HEK293 (cell line): ENCODE data around the gene RND1.
"Not testable (repeated sequence)": the region's sequence is repeated elsewhere in the genome, so short reads cannot be mapped to it uniquely, and the experiment has no call there.

Experiments used
- CTCF ChIA-PET: fragments of 350-600 bp; formaldehyde crosslinking; extraction: SDS; loops from one replicate; lab custom pipeline; 2021; ENCODE audit warnings: antibody characterized with exemption; lab: Yijun Ruan, JAX
- POLR2A ChIA-PET: fragments of 300-600 bp; formaldehyde crosslinking; extraction: SDS; loops from one replicate; lab custom pipeline; 2020; ENCODE audit warnings: antibody characterized with exemption, inconsistent platforms; lab: Yijun Ruan, JAX
- H3K27ac ChIP-seq: fragments of 200-500 bp; sonication (Bioruptor generic); 2 replicates; pipeline ENCODE4 v1.5.1; 2014; ENCODE audit warnings: low read depth, low read length, control low read depth, inconsistent platforms; ENCODE audit errors: extremely low read depth
- H3K36me3 ChIP-seq, 2 experiments: fragments of 200-500 bp in 1 of 2; sonication (Bioruptor generic) in 1 of 2; 1 replicate in 1 of 2; 2 replicates in 1 of 2; pipeline ENCODE4 v1.5.1; 2014 to 2017; ENCODE audit warnings: inconsistent platforms in 2 of 2, low read length in 2 of 2; ENCODE audit not compliant: control insufficient read depth in 2 of 2, insufficient read depth in 1 of 2
- H3K4me1 ChIP-seq: fragments of 200-500 bp; sonication (Bioruptor generic); 2 replicates; pipeline ENCODE4 v1.5.1; 2014; ENCODE audit warnings: mild to moderate bottlenecking, low read length, inconsistent platforms; ENCODE audit not compliant: control insufficient read depth, insufficient read depth
- H3K4me3 ChIP-seq: 2 replicates; pipeline ENCODE4 v1.5.1; 2011; ENCODE audit warnings: low read depth, mild to moderate bottlenecking, control low read depth, low read length, moderate library complexity
- H3K9me3 ChIP-seq: fragments of 200-500 bp; sonication (Bioruptor generic); 2 replicates; pipeline ENCODE4 v1.5.1; 2014; ENCODE audit warnings: low read depth, low read length, inconsistent platforms; ENCODE audit not compliant: control insufficient read depth, insufficient read depth
- FEZF1 ChIP-seq: fragments of 450-650 bp; formaldehyde crosslinking; IDR thresholded peaks from 2 replicates; pipeline ENCODE4 v1.5.1; 2016; ENCODE audit warnings: missing biosample characterization, missing genetic modification characterization
- PATZ1 ChIP-seq: fragments of 450-650 bp; formaldehyde crosslinking; IDR thresholded peaks from 2 replicates; pipeline ENCODE4 v1.5.1; 2016; ENCODE audit warnings: missing biosample characterization, missing genetic modification characterization
- PBX3 ChIP-seq: sonication (generic); formaldehyde crosslinking; IDR thresholded peaks from 2 replicates; pipeline ENCODE4 v1.8.1; 2022; ENCODE audit warnings: mild to moderate bottlenecking, moderate library complexity, missing genetic modification reagents
- SP2 ChIP-seq: fragments of 450-650 bp; formaldehyde crosslinking; IDR thresholded peaks from 2 replicates; pipeline ENCODE4 v1.5.1; 2016; ENCODE audit warnings: missing biosample characterization, missing genetic modification characterization
- ZBTB8A ChIP-seq: fragments of 450-650 bp; formaldehyde crosslinking; IDR thresholded peaks from 2 replicates; pipeline ENCODE4 v1.5.1; 2016; ENCODE audit warnings: missing biosample characterization, missing genetic modification characterization
- ZIC2 ChIP-seq: fragments of 450-650 bp; formaldehyde crosslinking; IDR thresholded peaks from 2 replicates; pipeline ENCODE4 v1.5.1; 2016; ENCODE audit warnings: missing biosample characterization, missing genetic modification characterization
- ZNF121 ChIP-seq: fragments of 450-650 bp; formaldehyde crosslinking; IDR thresholded peaks from 2 replicates; pipeline ENCODE4 v1.5.1; 2016; ENCODE audit warnings: missing biosample characterization, missing genetic modification characterization
- ZNF155 ChIP-seq: fragments of 450-650 bp; formaldehyde crosslinking; IDR thresholded peaks from 2 replicates; pipeline ENCODE4 v1.5.1; 2016; ENCODE audit warnings: missing biosample characterization, missing genetic modification characterization
- ZNF19 ChIP-seq: fragments of 450-650 bp; formaldehyde crosslinking; IDR thresholded peaks from 2 replicates; pipeline ENCODE4; 2016; ENCODE audit warnings: missing biosample characterization, missing genetic modification characterization, low read depth
- ZNF585B ChIP-seq: fragments of 450-650 bp; formaldehyde crosslinking; IDR thresholded peaks from 2 replicates; pipeline ENCODE4 v1.5.1; 2016; ENCODE audit warnings: missing biosample characterization, missing genetic modification characterization
- TF ChIP-seq, protein P1 (sequence below): fragments of 450-650 bp; formaldehyde crosslinking; IDR thresholded peaks from 2 replicates; pipeline ENCODE4 v1.5.1; 2016; ENCODE audit warnings: missing biosample characterization, missing genetic modification characterization
- TF ChIP-seq, protein P2 (sequence below): fragments of 450-650 bp; formaldehyde crosslinking; IDR thresholded peaks from 2 replicates; pipeline ENCODE4 v1.5.1; 2017; ENCODE audit warnings: missing biosample characterization, missing genetic modification characterization
- TF ChIP-seq, protein P3 (sequence below): fragments of 450-650 bp; formaldehyde crosslinking; IDR thresholded peaks from 2 replicates; pipeline ENCODE4 v1.5.1; 2016; ENCODE audit warnings: missing biosample characterization, missing genetic modification characterization, borderline replicate concordance

RND1 gene

DNA sequence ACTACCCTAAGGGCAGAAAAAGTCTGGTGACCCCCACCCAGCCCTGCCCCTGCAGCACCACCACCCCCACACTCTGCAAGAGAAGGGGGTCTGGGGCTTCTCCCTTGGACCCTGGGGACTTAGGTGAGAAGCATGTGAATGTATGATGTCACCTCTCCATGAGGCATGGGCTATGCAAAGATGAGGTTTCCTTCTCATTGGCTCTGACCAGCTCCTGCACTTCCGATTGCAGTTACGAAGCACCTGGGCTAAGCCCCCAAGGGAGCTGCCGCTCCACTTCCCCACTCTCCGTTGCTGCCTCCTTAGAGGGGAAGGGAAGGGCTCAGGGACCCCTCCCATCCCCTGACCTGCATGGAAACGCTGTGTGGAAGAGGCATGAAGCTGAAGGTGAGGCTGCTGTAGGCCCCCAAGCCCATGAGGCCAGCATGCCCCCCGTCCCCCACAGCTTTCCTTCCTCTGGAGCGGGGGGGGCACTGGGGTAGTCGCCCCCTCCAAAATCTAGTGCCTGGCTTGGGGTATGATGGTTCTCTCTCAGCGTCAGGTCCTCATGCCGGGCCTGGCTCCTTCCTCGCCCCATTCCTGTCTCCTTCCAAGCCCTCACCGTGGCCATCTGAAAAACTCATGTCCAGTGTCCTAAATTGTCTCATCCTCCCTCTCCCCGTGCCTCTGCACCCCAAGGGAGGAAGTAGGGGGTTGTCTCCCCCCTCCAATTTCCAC is 8.2 kb downstream of the RND1 start:
- H3K36me3 ChIP-seq: peaks cover 0 to 31% of the 10 kb centered on the region in 2 experiments; a peak in 2 of 3 replicates
- POLR2A ChIA-PET: interaction anchor here (0.6 to 2.7 kb wide), 3 partner anchors 8 to 690 kb away, joined by 3 to 16 read pairs (median 3); partner anchors contain the start of gene RND1
- no peak overlapping the region for H3K4me3 ChIP-seq
- H3K4me1 ChIP-seq: peaks cover 4% of the 10 kb centered on the region
- no peak overlapping the region for H3K27ac ChIP-seq
- TF ChIP-seq PATZ1: 0 out of 2 replicates have a peak, but pooled peaks have one; percentile 18
- TF ChIP-seq, protein P1, sequence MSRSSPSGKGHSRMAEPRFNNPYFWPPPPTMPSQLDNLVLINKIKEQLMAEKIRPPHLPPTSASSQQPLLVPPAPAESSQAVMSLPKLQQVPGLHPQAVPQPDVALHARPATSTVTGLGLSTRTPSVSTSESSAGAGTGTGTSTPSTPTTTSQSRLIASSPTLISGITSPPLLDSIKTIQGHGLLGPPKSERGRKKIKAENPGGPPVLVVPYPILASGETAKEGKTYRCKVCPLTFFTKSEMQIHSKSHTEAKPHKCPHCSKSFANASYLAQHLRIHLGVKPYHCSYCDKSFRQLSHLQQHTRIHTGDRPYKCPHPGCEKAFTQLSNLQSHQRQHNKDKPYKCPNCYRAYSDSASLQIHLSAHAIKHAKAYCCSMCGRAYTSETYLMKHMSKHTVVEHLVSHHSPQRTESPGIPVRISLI (tag by site-specific recombination): no peak
- no peaks in the 10 kb centered on the region for H3K9me3 ChIP-seq
- CTCF ChIA-PET: interaction anchor here (0.6 to 11.8 kb wide), 5 partner anchors 8 to 47 kb away, joined by 3 to 301 read pairs (median 3); partner anchors contain the start of gene RND1

DNA sequence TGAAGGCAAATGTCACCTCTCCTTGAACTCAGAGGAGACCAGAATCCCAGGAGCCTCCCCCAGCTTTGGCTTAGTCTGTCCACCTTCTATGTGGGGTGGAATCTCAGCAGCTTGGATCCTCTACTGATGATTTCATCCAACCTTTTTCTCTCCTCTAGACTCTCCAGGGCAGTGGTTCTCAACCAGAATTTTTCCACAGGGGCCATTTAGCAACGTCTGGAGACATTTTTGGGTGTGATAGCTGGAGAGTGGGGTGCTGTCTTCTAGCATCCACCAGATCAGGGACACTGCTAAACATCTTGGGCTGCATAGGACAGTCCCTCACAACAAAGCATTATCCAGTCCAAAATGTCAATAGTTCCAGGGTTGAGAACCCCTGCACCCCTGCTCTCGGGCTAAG is 9.3 kb downstream of the RND1 start:
- POLR2A ChIA-PET: interaction anchor here (0.5 to 2.7 kb wide), 2 partner anchors 9 to 525 kb away, joined by 4 to 16 read pairs; partner anchors contain the start of gene RND1
- CTCF ChIA-PET: interaction anchor here (0.7 to 11.8 kb wide), 7 partner anchors 9 to 188 kb away, joined by 3 to 301 read pairs (median 5); partner anchors contain the start of gene RND1

DNA sequence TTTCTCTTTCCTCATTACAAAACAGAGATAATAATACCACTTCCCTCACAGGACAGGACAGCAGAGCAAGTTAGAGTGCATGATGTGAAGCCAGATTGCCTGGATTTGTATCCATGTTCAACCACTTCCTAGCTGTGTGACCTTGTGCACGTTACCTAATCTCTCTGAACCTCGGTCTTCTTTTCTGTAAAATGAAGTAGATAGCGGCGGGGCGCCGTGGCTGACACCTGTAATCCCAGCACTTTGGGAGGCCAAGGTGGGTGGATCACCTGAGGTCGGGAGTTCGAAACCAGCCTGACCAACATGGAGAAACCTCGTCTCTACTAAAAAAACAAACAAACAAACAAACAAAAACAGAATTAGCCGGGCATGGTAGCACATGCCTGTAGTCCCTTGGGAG is 10.7 kb downstream of the RND1 start:
- H3K4me3 ChIP-seq, H3K27ac ChIP-seq, H3K4me1 ChIP-seq, H3K9me3 ChIP-seq: not testable (repeated sequence)
- ChIA-PET CTCF (interaction anchor here (0.7 to 11.8 kb wide), 8 partner anchors 26 to 141 kb away, joined by 3 to 301 read pairs (median 44); partner anchors contain the start of gene WNT1), POLR2A (interaction anchor here (0.6 to 1.6 kb wide), 2 partner anchors 32 to 56 kb away, joined by 6 to 12 read pairs; no protein-coding TSS in a partner anchor)
- H3K36me3 ChIP-seq: peaks cover 0 to 20% of the 10 kb centered on the region in 2 experiments; a peak in 2 of 3 replicates

More for the DNA sequence above, 9.3 kb downstream of the RND1 start:
- no peak overlapping the region for H3K4me3 ChIP-seq
- TF ChIP-seq ZBTB8A (no peak), FEZF1 (no peak), ZNF585B (tag by site-specific recombination) (no peak), ZNF19 (tag by site-specific recombination) (no peak), ZIC2 (tag by site-specific recombination) (no peak), SP2 (tag by site-specific recombination) (no peak), ZNF155 (tag by site-specific recombination) (no peak)
- TF ChIP-seq, protein P2, sequence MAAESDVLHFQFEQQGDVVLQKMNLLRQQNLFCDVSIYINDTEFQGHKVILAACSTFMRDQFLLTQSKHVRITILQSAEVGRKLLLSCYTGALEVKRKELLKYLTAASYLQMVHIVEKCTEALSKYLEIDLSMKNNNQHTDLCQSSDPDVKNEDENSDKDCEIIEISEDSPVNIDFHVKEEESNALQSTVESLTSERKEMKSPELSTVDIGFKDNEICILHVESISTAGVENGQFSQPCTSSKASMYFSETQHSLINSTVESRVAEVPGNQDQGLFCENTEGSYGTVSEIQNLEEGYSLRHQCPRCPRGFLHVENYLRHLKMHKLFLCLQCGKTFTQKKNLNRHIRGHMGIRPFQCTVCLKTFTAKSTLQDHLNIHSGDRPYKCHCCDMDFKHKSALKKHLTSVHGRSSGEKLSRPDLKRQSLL (tag by site-specific recombination): no peak
- TF ChIP-seq, all 188 proteins: peak for 0
- Histone ChIP-seq H3K36me3 (peaks cover 0 to 23% of the 10 kb centered on the region in 2 experiments; a peak in 2 of 3 replicates), H3K9me3 (no peaks in the 10 kb centered on the region), H3K4me1 (peaks cover 4% of the 10 kb centered on the region), H3K27ac (no peak overlapping the region)

DNA sequence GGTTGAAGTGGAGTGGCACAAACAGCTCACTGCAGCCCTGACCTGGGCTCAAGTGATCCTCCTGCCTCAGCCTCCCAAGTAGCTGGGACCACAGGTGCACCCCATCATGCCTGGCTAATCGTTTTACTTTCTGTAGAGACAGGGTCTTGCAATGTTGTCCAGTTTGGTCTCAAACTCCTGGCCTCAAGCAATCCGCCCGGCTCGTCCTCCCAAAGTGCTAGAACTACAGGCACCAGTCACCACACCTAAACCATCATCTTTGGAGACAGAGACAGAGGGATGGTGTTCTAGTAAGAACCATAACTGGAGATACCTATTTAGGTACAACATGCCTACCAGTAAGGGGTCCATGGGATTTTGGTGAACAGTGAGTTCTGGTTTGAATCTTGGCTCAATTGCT is 11.2 kb downstream of the RND1 start:
- no peak overlapping the region for H3K27ac ChIP-seq
- H3K36me3 ChIP-seq: peaks cover 2 to 23% of the 10 kb centered on the region in 2 experiments; a peak in 2 of 3 replicates
- CTCF ChIA-PET: interaction anchor here (0.6 to 11.8 kb wide), 17 partner anchors 9 to 373 kb away, joined by 3 to 301 read pairs (median 24); partner anchors contain the start of gene WNT1
- H3K4me3 ChIP-seq: no peak overlapping the region
- TF ChIP-seq PBX3 (CRISPR knock-in tag) (no peak), ZNF121 (tag by site-specific recombination) (0 out of 2 replicates have a peak, but pooled peaks have one; percentile 45), ZIC2 (tag by site-specific recombination) (no peak)
- TF ChIP-seq, protein P3, sequence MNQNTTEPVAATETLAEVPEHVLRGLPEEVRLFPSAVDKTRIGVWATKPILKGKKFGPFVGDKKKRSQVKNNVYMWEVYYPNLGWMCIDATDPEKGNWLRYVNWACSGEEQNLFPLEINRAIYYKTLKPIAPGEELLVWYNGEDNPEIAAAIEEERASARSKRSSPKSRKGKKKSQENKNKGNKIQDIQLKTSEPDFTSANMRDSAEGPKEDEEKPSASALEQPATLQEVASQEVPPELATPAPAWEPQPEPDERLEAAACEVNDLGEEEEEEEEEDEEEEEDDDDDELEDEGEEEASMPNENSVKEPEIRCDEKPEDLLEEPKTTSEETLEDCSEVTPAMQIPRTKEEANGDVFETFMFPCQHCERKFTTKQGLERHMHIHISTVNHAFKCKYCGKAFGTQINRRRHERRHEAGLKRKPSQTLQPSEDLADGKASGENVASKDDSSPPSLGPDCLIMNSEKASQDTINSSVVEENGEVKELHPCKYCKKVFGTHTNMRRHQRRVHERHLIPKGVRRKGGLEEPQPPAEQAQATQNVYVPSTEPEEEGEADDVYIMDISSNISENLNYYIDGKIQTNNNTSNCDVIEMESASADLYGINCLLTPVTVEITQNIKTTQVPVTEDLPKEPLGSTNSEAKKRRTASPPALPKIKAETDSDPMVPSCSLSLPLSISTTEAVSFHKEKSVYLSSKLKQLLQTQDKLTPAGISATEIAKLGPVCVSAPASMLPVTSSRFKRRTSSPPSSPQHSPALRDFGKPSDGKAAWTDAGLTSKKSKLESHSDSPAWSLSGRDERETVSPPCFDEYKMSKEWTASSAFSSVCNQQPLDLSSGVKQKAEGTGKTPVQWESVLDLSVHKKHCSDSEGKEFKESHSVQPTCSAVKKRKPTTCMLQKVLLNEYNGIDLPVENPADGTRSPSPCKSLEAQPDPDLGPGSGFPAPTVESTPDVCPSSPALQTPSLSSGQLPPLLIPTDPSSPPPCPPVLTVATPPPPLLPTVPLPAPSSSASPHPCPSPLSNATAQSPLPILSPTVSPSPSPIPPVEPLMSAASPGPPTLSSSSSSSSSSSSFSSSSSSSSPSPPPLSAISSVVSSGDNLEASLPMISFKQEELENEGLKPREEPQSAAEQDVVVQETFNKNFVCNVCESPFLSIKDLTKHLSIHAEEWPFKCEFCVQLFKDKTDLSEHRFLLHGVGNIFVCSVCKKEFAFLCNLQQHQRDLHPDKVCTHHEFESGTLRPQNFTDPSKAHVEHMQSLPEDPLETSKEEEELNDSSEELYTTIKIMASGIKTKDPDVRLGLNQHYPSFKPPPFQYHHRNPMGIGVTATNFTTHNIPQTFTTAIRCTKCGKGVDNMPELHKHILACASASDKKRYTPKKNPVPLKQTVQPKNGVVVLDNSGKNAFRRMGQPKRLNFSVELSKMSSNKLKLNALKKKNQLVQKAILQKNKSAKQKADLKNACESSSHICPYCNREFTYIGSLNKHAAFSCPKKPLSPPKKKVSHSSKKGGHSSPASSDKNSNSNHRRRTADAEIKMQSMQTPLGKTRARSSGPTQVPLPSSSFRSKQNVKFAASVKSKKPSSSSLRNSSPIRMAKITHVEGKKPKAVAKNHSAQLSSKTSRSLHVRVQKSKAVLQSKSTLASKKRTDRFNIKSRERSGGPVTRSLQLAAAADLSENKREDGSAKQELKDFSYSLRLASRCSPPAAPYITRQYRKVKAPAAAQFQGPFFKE (tag by site-specific recombination): no peak
- H3K9me3 ChIP-seq: no peaks in the 10 kb centered on the region
- H3K4me1 ChIP-seq: peaks cover 4% of the 10 kb centered on the region
- POLR2A ChIA-PET: interaction anchor here (1.2 to 2.1 kb wide), 3 partner anchors 13 to 32 kb away, joined by 3 to 6 read pairs (median 5); no protein-coding TSS in a partner anchor
